Renal cortical epithelial cell (primary cell): Measurements from ENCODE around the gene IP6K3. TPM values are rescaled to one million over a fixed set of nuclear protein-coding genes. Genes with fewer than 3 reads are reported as not detected.
A peak's percentile ranks its signal among the peaks of the same experiment; 100 is the strongest.

Experiments
- DNase-seq: peaks from one replicate; pipeline ENCODE4 v3.0.0-alpha.2; 2011; ENCODE audit warnings: low read depth
- total RNA-seq: library from RNA; depleted of rRNA; stranded (reverse); fragments of >200 nt; gene quantifications from 2 replicates; pipeline ENCODE4 v1.2.3, GENCODE V29; 2014

IP6K3 gene
- total RNA-seq, 1 donor from 2014 or later, result 2.9 TPM

- no peak for DNase-seq
Observed at GRCh38 chr6:33759887-33760629, 13.4 kb upstream of the IP6K3 start.

GRCh38 chr6:33758815-33759216 is 12.1 kb upstream of the IP6K3 start:
- no peak for DNase-seq

- DNase-seq, result no peak
Observed at GRCh38 chr6:33757906-33758305, 11.2 kb upstream of the IP6K3 start.

GRCh38 chr6:33757113-33757512 is 10.4 kb upstream of the IP6K3 start:
- DNase-seq, result no peak

GRCh38 chr6:33756211-33756954 is 9.7 kb upstream of the IP6K3 start:
- no peak for DNase-seq

- DNase-seq, result peak; percentile 24
Observed at GRCh38 chr6:33755070-33755869, 8.6 kb upstream of the IP6K3 start.

- DNase-seq, result no peak
Observed at GRCh38 chr6:33754222-33754621, 7.5 kb upstream of the IP6K3 start.

GRCh38 chr6:33752646-33753015 is 5.9 kb upstream of the IP6K3 start:
- no peak for DNase-seq

GRCh38 chr6:33751771-33752645 is 5.3 kb upstream of the IP6K3 start:
- no peak for DNase-seq

GRCh38 chr6:33750244-33750991 is 3.7 kb upstream of the IP6K3 start:
- DNase-seq, result peak; percentile 25

GRCh38 chr6:33749401-33749800 is 2.7 kb upstream of the IP6K3 start:
- no peak for DNase-seq

GRCh38 chr6:33748841-33749240 is 2.1 kb upstream of the IP6K3 start:
- DNase-seq, result no peak

GRCh38 chr6:33747823-33748222 is 1.1 kb upstream of the IP6K3 start:
- DNase-seq, result no peak

GRCh38 chr6:33746036-33746600 is 587 bp downstream of the IP6K3 start:
- DNase-seq, result peak; percentile 71

- DNase-seq, result peak; percentile 67
Observed at GRCh38 chr6:33745548-33745947, 1.2 kb downstream of the IP6K3 start.

- DNase-seq, result peak; percentile 46
Observed at GRCh38 chr6:33744895-33745546, 1.7 kb downstream of the IP6K3 start.

- DNase-seq, result peak; percentile 72
Observed at GRCh38 chr6:33744001-33744848, 2.5 kb downstream of the IP6K3 start.

GRCh38 chr6:33742837-33743236 is 3.9 kb downstream of the IP6K3 start:
- DNase-seq, result no peak

- DNase-seq, result no peak
Observed at GRCh38 chr6:33742092-33742491, 4.6 kb downstream of the IP6K3 start.
